Keratinocyte (primary cell): ENCODE results near the gene VAC14.

Experiments
- CTCF ChIP-seq, 3 experiments: IDR thresholded peaks in 1 of 3; conservative IDR thresholded peaks in 1 of 3; optimal IDR thresholded peaks in 1 of 3; 2 replicates in 2 of 3; 3 replicates in 1 of 3; pipeline versions ENCODE3 to v1.5.1; 2011; ENCODE audit warnings: low read length in 3 of 3, mild to moderate bottlenecking in 3 of 3, moderate library complexity in 2 of 3, control low read depth in 1 of 3, inconsistent platforms in 1 of 3; ENCODE audit not compliant: insufficient read depth in 2 of 3; ENCODE audit errors: extremely low read depth in 1 of 3
- EZH2 ChIP-seq: IDR thresholded peaks from one replicate; pipeline ENCODE4 v1.6.1; 2012; ENCODE audit warnings: inconsistent platforms, mild to moderate bottlenecking, low read length, moderate library complexity

GRCh38 chr16:70734522-70735095 lies 66.3 kb downstream of the VAC14 start:
- TF ChIP-seq CTCF (optimal IDR thresholded peaks at IDR 0.05 in 1 of 3, IDR thresholded peaks at IDR 0.05 in 1 of 3, conservative IDR thresholded peaks at IDR 0.05 in 1 of 3; ENCODE audit: extremely low read depth in 1 of 3, insufficient read depth in 2 of 3, low read length in 3 of 3): no peak
- TF ChIP-seq EZH2: no peak
